Measurements from ENCODE around the gene NCK2. TPM values are rescaled to one million over a fixed set of nuclear protein-coding genes. Genes with fewer than 3 reads are reported as not detected.

NCK2 gene
- total and polyA plus RNA-seq, 9 of the 15 experiments (the other 6 are each of a cell fraction or from before 2014, with no cell fraction given), result 0.90 to 27.9 (median 15.9) TPM

DNA sequence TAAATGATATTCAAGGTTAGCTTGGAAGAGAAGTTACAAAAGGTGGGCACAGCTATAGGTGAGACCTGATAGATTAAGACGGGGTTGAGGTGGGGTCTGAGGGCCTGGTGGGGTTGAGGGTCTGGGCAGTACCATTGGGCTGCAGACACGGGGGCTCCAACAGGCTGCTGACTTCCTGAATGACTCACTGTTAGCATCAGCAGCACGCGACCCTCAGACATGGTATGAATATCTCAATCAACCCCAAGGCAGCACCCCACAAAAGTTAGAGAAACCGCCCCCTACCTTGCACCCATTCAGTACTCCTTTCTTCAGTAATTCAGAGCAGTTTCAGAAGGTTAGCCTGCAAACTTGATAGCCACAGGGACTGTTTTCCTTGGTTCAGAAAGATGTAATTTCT lies 10.8 kb upstream of the NCK2 start:
- FAIRE-seq, result no peak
- no peak overlapping the region for H3K27ac ChIP-seq (ENCODE audit: extremely low read depth, low read depth, low read length)
- H3K9me3 ChIP-seq (replicated peaks; ENCODE audit: control insufficient read depth, insufficient read depth, low read depth, low read length), result no peaks in the 10 kb centered on the region; the same call in 1 of the 2 replicates
- no peaks in the 10 kb centered on the region for H4K20me1 ChIP-seq (replicated peaks; ENCODE audit: control insufficient read depth, insufficient read depth, low read length)
- POLR2A ChIA-PET, result interaction anchor here (1.1 to 1.4 kb wide), 2 partner anchors 10 to 12 kb away, joined by 3 to 4 read pairs; no protein-coding TSS in a partner anchor
- 14% methylated on average over 5 of the region's 5 CpGs for WGBS (ENCODE audit: insufficient coverage, low coverage, missing lambda C conversion rate)
- no peaks in the 10 kb centered on the region for H3K79me2 ChIP-seq (ENCODE audit: control insufficient read depth, insufficient read depth, low read length)
- intact Hi-C loops (cut with micrococcal nuclease) (no loop called here), in situ Hi-C loops (cut with MboI) (no loop called here)
- H3K27me3 ChIP-seq (ENCODE audit: control insufficient read depth in 2 of 2, insufficient read depth in 2 of 2, low read length in 2 of 2), result 0 out of 5 replicates have a peak, but pooled peaks cover 0 to 4% of the 10 kb centered on the region in 2 experiments
- TF ChIP-seq HCFC1 (IDR thresholded peaks at IDR 0.05; ENCODE audit: low read depth, low read length), result no peak
- TF ChIP-seq KLF6 (CRISPR knock-in tag; IDR thresholded peaks at IDR 0.05; ENCODE audit: borderline replicate concordance), result no peak
- TF ChIP-seq, protein P1, sequence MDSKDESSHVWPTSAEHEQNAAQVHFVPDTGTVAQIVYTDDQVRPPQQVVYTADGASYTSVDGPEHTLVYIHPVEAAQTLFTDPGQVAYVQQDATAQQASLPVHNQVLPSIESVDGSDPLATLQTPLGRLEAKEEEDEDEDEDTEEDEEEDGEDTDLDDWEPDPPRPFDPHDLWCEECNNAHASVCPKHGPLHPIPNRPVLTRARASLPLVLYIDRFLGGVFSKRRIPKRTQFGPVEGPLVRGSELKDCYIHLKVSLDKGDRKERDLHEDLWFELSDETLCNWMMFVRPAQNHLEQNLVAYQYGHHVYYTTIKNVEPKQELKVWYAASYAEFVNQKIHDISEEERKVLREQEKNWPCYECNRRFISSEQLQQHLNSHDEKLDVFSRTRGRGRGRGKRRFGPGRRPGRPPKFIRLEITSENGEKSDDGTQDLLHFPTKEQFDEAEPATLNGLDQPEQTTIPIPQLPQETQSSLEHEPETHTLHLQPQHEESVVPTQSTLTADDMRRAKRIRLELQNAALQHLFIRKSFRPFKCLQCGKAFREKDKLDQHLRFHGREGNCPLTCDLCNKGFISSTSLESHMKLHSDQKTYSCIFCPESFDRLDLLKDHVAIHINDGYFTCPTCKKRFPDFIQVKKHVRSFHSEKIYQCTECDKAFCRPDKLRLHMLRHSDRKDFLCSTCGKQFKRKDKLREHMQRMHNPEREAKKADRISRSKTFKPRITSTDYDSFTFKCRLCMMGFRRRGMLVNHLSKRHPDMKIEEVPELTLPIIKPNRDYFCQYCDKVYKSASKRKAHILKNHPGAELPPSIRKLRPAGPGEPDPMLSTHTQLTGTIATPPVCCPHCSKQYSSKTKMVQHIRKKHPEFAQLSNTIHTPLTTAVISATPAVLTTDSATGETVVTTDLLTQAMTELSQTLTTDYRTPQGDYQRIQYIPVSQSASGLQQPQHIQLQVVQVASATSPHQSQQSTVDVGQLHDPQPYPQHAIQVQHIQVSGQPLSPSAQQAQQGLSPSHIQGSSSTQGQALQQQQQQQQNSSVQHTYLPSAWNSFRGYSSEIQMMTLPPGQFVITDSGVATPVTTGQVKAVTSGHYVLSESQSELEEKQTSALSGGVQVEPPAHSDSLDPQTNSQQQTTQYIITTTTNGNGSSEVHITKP (IDR thresholded peaks at IDR 0.05; ENCODE audit: partially characterized antibody), result peak; percentile 47
- TF ChIP-seq, protein P2, sequence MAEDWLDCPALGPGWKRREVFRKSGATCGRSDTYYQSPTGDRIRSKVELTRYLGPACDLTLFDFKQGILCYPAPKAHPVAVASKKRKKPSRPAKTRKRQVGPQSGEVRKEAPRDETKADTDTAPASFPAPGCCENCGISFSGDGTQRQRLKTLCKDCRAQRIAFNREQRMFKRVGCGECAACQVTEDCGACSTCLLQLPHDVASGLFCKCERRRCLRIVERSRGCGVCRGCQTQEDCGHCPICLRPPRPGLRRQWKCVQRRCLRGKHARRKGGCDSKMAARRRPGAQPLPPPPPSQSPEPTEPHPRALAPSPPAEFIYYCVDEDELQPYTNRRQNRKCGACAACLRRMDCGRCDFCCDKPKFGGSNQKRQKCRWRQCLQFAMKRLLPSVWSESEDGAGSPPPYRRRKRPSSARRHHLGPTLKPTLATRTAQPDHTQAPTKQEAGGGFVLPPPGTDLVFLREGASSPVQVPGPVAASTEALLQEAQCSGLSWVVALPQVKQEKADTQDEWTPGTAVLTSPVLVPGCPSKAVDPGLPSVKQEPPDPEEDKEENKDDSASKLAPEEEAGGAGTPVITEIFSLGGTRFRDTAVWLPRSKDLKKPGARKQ (CRISPR knock-in tag; IDR thresholded peaks at IDR 0.05), result no peak
- TF ChIP-seq KDM1A (IDR thresholded peaks at IDR 0.05), result no peak
- no peak for TF ChIP-seq ELF2 (CRISPR knock-in tag; IDR thresholded peaks at IDR 0.05)
- TF ChIP-seq KDM5B (IDR thresholded peaks at IDR 0.05; ENCODE audit: insufficient replicate concordance, low read depth, low read length), result no peak
- no peak for TF ChIP-seq HIVEP1 (CRISPR knock-in tag; IDR thresholded peaks at IDR 0.05)
- BruUV-seq (replicated peaks), result no TSS peak
- no peaks in the 10 kb centered on the region; a peak in 3 of 5 replicates for H3K4me1 ChIP-seq (replicated peaks in 1 of 2; ENCODE audit: control insufficient read depth in 2 of 2, insufficient read depth in 2 of 2, low read length in 2 of 2)
- H3K9me1 ChIP-seq (ENCODE audit: control insufficient read depth, insufficient read depth, low read length), result no peaks in the 10 kb centered on the region
- H2AFZ ChIP-seq (ENCODE audit: low read depth, low read length), result no peak overlapping the region
- no peak overlapping the region for H3K9ac ChIP-seq (ENCODE audit: insufficient read depth in 1 of 2, low read depth in 2 of 2, low read length in 2 of 2)
- no peak for DNase-seq (ENCODE audit: extremely low read depth in 1 of 4, low spot score in 3 of 4)
- CTCF ChIA-PET (ENCODE audit: low intra/inter-chr PET ratio), result no interaction called here
- ATAC-seq, result no peak
- no peak overlapping the region for H3K4me3 ChIP-seq
- no peaks in the 10 kb centered on the region for H3K36me3 ChIP-seq (ENCODE audit: control insufficient read depth, insufficient read depth, low read length)
- H3K4me2 ChIP-seq (ENCODE audit: insufficient read depth, low read length), result no peak overlapping the region

Measured in K562 (cell line).